HepG2 (cell line): ENCODE results near the gene NOTUM. TPM values are rescaled to one million over a fixed set of nuclear protein-coding genes. Genes with fewer than 3 reads are reported as not detected.
A peak's percentile ranks its signal among the peaks of the same experiment; 100 is the strongest.

Source experiments
- AGO1 ChIP-seq: fragments of 200-400 bp; formaldehyde crosslinking; IDR thresholded peaks from 2 replicates; pipeline ENCODE4 v1.6.1; 2017; ENCODE audit warnings: mild to moderate bottlenecking, low read depth, low read length, moderate library complexity; ENCODE audit not compliant: poor library complexity, severe bottlenecking
- AGO2 ChIP-seq: fragments of 200-400 bp; formaldehyde crosslinking; optimal IDR thresholded peaks from 2 replicates; pipeline ENCODE3; 2017; ENCODE audit warnings: mild to moderate bottlenecking, low read depth, low read length, moderate library complexity
- AKAP8 ChIP-seq: sonication (generic); formaldehyde crosslinking; IDR thresholded peaks from 2 replicates; pipeline ENCODE4 v1.5.1; 2020; ENCODE audit warnings: mild to moderate bottlenecking, missing genetic modification reagents
- CREM ChIP-seq, 2 experiments: sonication (generic) in 1 of 2; formaldehyde crosslinking in 1 of 2; IDR thresholded peaks; 2 replicates each; pipeline versions ENCODE4 v1.4.0 to v1.6.1; 2016 to 2020; ENCODE audit warnings: antibody characterized with exemption in 1 of 2, mild to moderate bottlenecking in 1 of 2, missing genetic modification reagents in 1 of 2
- FOSL2 ChIP-seq: sonication (generic); formaldehyde crosslinking; IDR thresholded peaks from 2 replicates; pipeline ENCODE4 v1.4.0; 2020; ENCODE audit warnings: missing genetic modification reagents
- MAFK ChIP-seq, 2 experiments: IDR thresholded peaks in 1 of 2; conservative IDR thresholded peaks in 1 of 2; 2 replicates each; pipeline ENCODE4 v1.6.1; 2011; ENCODE audit warnings: improper control_type of control experiment in 2 of 2, low read length in 2 of 2
- MYC ChIP-seq: sonication (generic); formaldehyde crosslinking; IDR thresholded peaks from 2 replicates; pipeline ENCODE4 v1.9.0; 2021; ENCODE audit warnings: missing genetic modification reagents, borderline replicate concordance
- NRL ChIP-seq: sonication (generic); formaldehyde crosslinking; IDR thresholded peaks from 2 replicates; pipeline ENCODE4 v1.5.0; 2020; ENCODE audit warnings: missing genetic modification reagents, mild to moderate bottlenecking, moderate library complexity, borderline replicate concordance
- TCF7 ChIP-seq: sonication (generic); IDR thresholded peaks from 2 replicates; pipeline ENCODE4 v1.6.1; 2016; ENCODE audit warnings: antibody characterized with exemption, low read depth
- ZNF317 ChIP-seq: sonication (generic); formaldehyde crosslinking; IDR thresholded peaks from 2 replicates; pipeline ENCODE4 v1.5.0; 2020; ENCODE audit warnings: mild to moderate bottlenecking, missing genetic modification reagents
- ZNF501 ChIP-seq: sonication (generic); formaldehyde crosslinking; IDR thresholded peaks from 2 replicates; pipeline ENCODE4 v1.5.1; 2020; ENCODE audit warnings: mild to moderate bottlenecking, moderate library complexity, missing genetic modification reagents
- ZSCAN21 ChIP-seq: sonication (generic); formaldehyde crosslinking; IDR thresholded peaks from 2 replicates; pipeline ENCODE4 v1.8.0; 2022; ENCODE audit warnings: mild to moderate bottlenecking, missing genetic modification reagents, moderate library complexity, borderline replicate concordance
- ZSCAN25 ChIP-seq: sonication (generic); formaldehyde crosslinking; IDR thresholded peaks from 2 replicates; pipeline ENCODE4 v1.8.0; 2022; ENCODE audit warnings: mild to moderate bottlenecking, missing genetic modification reagents
- polyA plus RNA-seq, 8 experiments: library from polyadenylated mRNA; depleted of rRNA in 3 of 8; stranded (reverse) in 7 of 8; unstranded in 1 of 8; fragments of >200 nt; fragmentation: Illumina TruSeq in 4 of 8; extraction: Trizol in 4 of 8; gene quantifications; 2 replicates each; pipeline versions ENCODE4 v1.2.1 to v1.2.3, GENCODE V29; 2011 to 2016; ENCODE audit warnings: low read depth in 4 of 8, missing spikeins in 1 of 8, mixed read lengths in 1 of 8; ENCODE audit not compliant: insufficient read depth in 1 of 8
- total RNA-seq, 5 experiments: library from RNA; depleted of rRNA; stranded (reverse); fragments of >200 nt; fragmentation: Illumina TruSeq; extraction: Trizol; gene quantifications; 2 replicates each; pipeline ENCODE4 v1.2.3, GENCODE V29; 2016; ENCODE audit warnings: low read depth in 1 of 5
- TF ChIP-seq, protein P1 (sequence below): sonication (generic); formaldehyde crosslinking; IDR thresholded peaks from 2 replicates; pipeline ENCODE4 v1.4.0; 2020; ENCODE audit warnings: mild to moderate bottlenecking, missing genetic modification reagents
- TF ChIP-seq, protein P2 (sequence below): IDR thresholded peaks from 2 replicates; pipeline ENCODE4 v1.6.1; 2012; ENCODE audit warnings: inconsistent platforms
- TF ChIP-seq, protein P3 (sequence below): sonication (generic); formaldehyde crosslinking; IDR thresholded peaks from one replicate; pipeline ENCODE4 v1.5.1; 2020; ENCODE audit warnings: mild to moderate bottlenecking, missing genetic modification reagents; ENCODE audit errors: not compliant biosample characterization

The NOTUM gene
- total and polyA plus RNA-seq, 2 of the 13 experiments (the other 11 are each of a cell fraction or from before 2014, with no cell fraction given), result 150 to 160 TPM

DNA sequence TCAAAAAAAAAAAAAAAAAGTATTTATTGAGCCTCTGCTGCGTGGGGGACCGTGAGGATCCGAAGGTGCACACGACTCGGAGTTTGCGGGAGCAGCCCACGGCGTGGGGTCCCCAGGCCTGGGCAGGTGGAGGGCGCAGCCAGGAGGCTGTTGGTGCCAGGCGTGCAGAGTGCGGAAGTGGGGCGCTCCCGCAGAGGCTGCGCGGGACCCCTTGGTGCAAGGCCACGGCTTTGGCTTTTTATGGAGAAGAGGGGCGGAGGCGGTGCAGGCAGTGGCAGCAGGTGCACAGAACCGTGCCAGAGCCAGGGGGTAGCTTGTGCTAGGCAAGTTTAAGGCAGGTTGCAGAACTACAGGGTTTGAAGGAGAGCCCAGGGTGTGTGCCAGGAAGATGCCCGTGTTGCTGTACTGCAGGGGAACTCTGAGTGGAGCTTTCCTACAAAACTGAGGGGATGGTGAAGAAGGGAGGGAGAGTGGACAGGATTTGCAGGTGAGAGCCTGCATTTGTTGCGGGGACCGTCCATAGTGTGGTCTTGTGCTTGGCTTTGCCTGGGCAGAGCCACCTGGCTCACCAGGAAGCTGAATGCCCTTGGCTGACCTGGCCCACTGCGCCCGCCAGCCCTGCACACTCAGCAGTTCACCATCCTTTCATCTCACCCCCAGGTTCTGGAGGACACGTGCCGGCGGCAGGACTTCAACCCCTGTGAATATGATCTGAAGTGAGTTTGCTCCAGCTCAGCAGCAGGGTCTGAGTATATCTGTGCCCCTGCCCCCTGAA is 17.7 kb upstream of the NOTUM start (continued):
- TF ChIP-seq, protein P1, sequence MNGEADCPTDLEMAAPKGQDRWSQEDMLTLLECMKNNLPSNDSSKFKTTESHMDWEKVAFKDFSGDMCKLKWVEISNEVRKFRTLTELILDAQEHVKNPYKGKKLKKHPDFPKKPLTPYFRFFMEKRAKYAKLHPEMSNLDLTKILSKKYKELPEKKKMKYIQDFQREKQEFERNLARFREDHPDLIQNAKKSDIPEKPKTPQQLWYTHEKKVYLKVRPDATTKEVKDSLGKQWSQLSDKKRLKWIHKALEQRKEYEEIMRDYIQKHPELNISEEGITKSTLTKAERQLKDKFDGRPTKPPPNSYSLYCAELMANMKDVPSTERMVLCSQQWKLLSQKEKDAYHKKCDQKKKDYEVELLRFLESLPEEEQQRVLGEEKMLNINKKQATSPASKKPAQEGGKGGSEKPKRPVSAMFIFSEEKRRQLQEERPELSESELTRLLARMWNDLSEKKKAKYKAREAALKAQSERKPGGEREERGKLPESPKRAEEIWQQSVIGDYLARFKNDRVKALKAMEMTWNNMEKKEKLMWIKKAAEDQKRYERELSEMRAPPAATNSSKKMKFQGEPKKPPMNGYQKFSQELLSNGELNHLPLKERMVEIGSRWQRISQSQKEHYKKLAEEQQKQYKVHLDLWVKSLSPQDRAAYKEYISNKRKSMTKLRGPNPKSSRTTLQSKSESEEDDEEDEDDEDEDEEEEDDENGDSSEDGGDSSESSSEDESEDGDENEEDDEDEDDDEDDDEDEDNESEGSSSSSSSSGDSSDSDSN (CRISPR knock-in tag), result peak; percentile 39; the same call in 1 of the 2 replicates
- no peak for TF ChIP-seq CREM (IDR thresholded peaks at IDR 0.05)
- no peak for TF ChIP-seq CREM (CRISPR knock-in tag; IDR thresholded peaks at IDR 0.05)
- TF ChIP-seq, protein P2, sequence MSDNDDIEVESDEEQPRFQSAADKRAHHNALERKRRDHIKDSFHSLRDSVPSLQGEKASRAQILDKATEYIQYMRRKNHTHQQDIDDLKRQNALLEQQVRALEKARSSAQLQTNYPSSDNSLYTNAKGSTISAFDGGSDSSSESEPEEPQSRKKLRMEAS, result peak; percentile 87
- TF ChIP-seq, protein P3, sequence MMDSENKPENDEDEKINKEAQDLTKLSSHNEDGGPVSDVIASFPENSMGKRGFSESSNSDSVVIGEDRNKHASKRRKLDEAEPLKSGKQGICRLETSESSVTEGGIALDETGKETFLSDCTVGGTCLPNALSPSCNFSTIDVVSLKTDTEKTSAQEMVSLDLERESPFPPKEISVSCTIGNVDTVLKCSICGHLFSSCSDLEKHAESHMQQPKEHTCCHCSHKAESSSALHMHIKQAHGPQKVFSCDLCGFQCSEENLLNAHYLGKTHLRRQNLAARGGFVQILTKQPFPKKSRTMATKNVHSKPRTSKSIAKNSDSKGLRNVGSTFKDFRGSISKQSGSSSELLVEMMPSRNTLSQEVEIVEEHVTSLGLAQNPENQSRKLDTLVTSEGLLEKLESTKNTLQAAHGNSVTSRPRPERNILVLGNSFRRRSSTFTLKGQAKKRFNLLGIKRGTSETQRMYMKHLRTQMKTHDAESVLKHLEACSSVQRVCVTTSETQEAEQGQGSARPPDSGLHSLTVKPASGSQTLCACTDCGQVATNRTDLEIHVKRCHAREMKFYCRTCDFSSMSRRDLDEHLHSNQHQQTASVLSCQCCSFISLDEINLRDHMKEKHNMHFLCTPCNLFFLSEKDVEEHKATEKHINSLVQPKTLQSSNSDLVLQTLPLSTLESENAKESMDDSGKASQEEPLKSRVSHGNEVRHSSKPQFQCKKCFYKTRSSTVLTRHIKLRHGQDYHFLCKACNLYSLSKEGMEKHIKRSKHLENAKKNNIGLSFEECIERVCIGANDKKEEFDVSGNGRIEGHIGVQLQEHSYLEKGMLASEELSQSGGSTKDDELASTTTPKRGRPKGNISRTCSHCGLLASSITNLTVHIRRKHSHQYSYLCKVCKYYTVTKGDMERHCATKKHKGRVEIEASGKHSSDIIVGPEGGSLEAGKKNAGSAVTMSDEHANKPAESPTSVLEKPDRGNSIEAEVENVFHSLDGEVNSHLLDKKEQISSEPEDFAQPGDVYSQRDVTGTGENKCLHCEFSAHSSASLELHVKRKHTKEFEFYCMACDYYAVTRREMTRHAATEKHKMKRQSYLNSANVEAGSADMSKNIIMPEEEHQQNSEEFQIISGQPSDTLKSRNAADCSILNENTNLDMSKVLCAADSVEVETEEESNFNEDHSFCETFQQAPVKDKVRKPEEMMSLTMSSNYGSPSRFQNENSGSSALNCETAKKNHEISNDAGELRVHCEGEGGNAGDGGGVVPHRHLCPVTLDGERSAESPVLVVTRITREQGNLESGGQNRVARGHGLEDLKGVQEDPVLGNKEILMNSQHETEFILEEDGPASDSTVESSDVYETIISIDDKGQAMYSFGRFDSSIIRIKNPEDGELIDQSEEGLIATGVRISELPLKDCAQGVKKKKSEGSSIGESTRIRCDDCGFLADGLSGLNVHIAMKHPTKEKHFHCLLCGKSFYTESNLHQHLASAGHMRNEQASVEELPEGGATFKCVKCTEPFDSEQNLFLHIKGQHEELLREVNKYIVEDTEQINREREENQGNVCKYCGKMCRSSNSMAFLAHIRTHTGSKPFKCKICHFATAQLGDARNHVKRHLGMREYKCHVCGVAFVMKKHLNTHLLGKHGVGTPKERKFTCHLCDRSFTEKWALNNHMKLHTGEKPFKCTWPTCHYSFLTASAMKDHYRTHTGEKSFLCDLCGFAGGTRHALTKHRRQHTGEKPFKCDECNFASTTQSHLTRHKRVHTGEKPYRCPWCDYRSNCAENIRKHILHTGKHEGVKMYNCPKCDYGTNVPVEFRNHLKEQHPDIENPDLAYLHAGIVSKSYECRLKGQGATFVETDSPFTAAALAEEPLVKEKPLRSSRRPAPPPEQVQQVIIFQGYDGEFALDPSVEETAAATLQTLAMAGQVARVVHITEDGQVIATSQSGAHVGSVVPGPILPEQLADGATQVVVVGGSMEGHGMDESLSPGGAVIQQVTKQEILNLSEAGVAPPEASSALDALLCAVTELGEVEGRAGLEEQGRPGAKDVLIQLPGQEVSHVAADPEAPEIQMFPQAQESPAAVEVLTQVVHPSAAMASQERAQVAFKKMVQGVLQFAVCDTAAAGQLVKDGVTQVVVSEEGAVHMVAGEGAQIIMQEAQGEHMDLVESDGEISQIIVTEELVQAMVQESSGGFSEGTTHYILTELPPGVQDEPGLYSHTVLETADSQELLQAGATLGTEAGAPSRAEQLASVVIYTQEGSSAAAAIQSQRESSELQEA, result no peak
- peak; percentile 55; the same call in 1 of the 2 replicates for TF ChIP-seq TCF7
- TF ChIP-seq ZNF501 (CRISPR knock-in tag), result 0 out of 2 replicates have a peak, but pooled peaks have one; percentile 34
- TF ChIP-seq MYC (CRISPR knock-in tag), result peak; percentile 22; the same call in 1 of the 2 replicates
- TF ChIP-seq ZSCAN25 (CRISPR knock-in tag), result peak; percentile 18; the same call in 1 of the 2 replicates
- peak; percentile 14; the same call in 1 of the 2 replicates for TF ChIP-seq NRL (CRISPR knock-in tag)
- TF ChIP-seq AGO2, result peak; percentile 95
- TF ChIP-seq ZNF317, result 0 out of 2 replicates have a peak, but pooled peaks have one; percentile 21
- 0 out of 2 replicates have a peak, but pooled peaks have one; percentile 40 for TF ChIP-seq AKAP8
- peak; percentile 32; the same call in 1 of the 2 replicates for TF ChIP-seq FOSL2
- peak; percentile 47 for TF ChIP-seq AGO1
- TF ChIP-seq MAFK (conservative IDR thresholded peaks at IDR 0.05 in 1 of 2, IDR thresholded peaks at IDR 0.05 in 1 of 2; ENCODE audit: low read length in 2 of 2), result peak; percentile 76 to 86
- 0 out of 2 replicates have a peak, but pooled peaks have one; percentile 35 for TF ChIP-seq ZSCAN21 (CRISPR knock-in tag)
